Retinal pigment epithelial cell (primary cell): ENCODE data around the gene PAX7.

Experiments
- DNase-seq: peaks from one replicate; pipeline ENCODE4 v3.0.0-alpha.2; 2010; ENCODE audit warnings: low read depth
- H3K4me3 ChIP-seq: 2 replicates; pipeline ENCODE4 v1.5.1; 2011; ENCODE audit warnings: mild to moderate bottlenecking, low read length, control low read depth, moderate library complexity
- CTCF ChIP-seq: conservative IDR thresholded peaks from 2 replicates; pipeline ENCODE4 v1.5.1; 2011; ENCODE audit warnings: low read depth, low read length, control low read depth, inconsistent platforms

PAX7 gene

GRCh38 chr1:18711003-18711402 is 80.4 kb downstream of the PAX7 start:
- no peak for DNase-seq
- TF ChIP-seq CTCF, result no peak
- H3K4me3 ChIP-seq, result no peak overlapping the region

GRCh38 chr1:18711536-18712251 is 81.0 kb downstream of the PAX7 start:
- TF ChIP-seq CTCF, result no peak
- no peak for DNase-seq

GRCh38 chr1:18712252-18712600 is 81.6 kb downstream of the PAX7 start:
- no peak overlapping the region for H3K4me3 ChIP-seq
- no peak for DNase-seq
- TF ChIP-seq CTCF, result no peak

More at GRCh38 chr1:18711536-18712251, 81.0 kb downstream of the PAX7 start:
- H3K4me3 ChIP-seq, result no peak overlapping the region

- no peak for TF ChIP-seq CTCF
These were observed 83.9 kb downstream of the PAX7 start for GRCh38 chr1:18714404-18715175.

GRCh38 chr1:18716112-18716784 is 85.6 kb downstream of the PAX7 start:
- no peak overlapping the region for H3K4me3 ChIP-seq
- DNase-seq, result no peak
- no peak for TF ChIP-seq CTCF

More at GRCh38 chr1:18714404-18715175, 83.9 kb downstream of the PAX7 start:
- no peak for DNase-seq
- H3K4me3 ChIP-seq, result no peak overlapping the region

GRCh38 chr1:18716785-18717678 is 86.4 kb downstream of the PAX7 start:
- H3K4me3 ChIP-seq, result no peak overlapping the region
- TF ChIP-seq CTCF, result no peak
- no peak for DNase-seq
